SU-DHL-6 (cell line): ENCODE results near the gene FBXW4.

Experiments
- EZH2phosphoT487 ChIP-seq: fragments of 200-600 bp; sonication (generic), shearing (Covaris generic); conservative IDR thresholded peaks from 2 replicates; pipeline ENCODE4 v1.6.1; 2018; ENCODE audit warnings: mild to moderate bottlenecking, antibody characterized with exemption, low read length, moderate library complexity, mixed read lengths
- TF ChIP-seq, protein P1 (sequence below): fragments of 200-600 bp; sonication (generic); IDR thresholded peaks from one replicate; pipeline ENCODE4 v1.5.1; 2017; ENCODE audit warnings: antibody characterized with exemption, mild to moderate bottlenecking, low read length, moderate library complexity; ENCODE audit not compliant: insufficient read depth, poor library complexity, severe bottlenecking

DNA sequence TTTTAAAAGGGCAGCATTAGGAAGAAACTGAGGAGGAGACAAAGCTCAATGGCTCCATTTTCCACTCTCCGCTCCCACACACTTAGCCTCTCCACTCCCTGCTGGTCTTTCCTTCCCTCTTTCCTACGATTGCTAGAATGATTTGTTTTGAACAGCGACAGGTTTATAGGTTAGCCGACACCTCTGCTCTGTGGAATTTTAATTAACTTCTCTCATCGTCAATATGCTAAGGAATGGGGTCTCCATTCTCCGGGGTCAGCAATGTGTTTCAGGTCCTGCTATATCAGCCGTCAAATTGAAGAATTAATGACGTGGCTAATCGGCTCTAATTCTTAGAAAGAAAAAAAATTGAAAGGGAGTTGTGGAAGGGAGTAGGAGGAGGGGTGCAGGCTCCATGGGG, 28.9 kb downstream of the FBXW4 start:
- TF ChIP-seq, protein P1, sequence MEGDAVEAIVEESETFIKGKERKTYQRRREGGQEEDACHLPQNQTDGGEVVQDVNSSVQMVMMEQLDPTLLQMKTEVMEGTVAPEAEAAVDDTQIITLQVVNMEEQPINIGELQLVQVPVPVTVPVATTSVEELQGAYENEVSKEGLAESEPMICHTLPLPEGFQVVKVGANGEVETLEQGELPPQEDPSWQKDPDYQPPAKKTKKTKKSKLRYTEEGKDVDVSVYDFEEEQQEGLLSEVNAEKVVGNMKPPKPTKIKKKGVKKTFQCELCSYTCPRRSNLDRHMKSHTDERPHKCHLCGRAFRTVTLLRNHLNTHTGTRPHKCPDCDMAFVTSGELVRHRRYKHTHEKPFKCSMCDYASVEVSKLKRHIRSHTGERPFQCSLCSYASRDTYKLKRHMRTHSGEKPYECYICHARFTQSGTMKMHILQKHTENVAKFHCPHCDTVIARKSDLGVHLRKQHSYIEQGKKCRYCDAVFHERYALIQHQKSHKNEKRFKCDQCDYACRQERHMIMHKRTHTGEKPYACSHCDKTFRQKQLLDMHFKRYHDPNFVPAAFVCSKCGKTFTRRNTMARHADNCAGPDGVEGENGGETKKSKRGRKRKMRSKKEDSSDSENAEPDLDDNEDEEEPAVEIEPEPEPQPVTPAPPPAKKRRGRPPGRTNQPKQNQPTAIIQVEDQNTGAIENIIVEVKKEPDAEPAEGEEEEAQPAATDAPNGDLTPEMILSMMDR = no peak
- TF ChIP-seq EZH2phosphoT487 = no peak
